ENCODE data around the gene TRDN.
"Not testable (repeated sequence)": the region's sequence is repeated elsewhere in the genome, so short reads cannot be mapped to it uniquely, and the experiment has no call there.

Gene TRDN

GRCh38 chr6:123562677-123563076 lies 74.1 kb downstream of the TRDN start:
- DNase-seq (ENCODE audit: low read depth): no peak

- DNase-seq (ENCODE audit: low read depth): no peak
Measured at GRCh38 chr6:123562264-123562663, 74.5 kb downstream of the TRDN start.

GRCh38 chr6:123559816-123560215 lies 76.9 kb downstream of the TRDN start:
- DNase-seq (ENCODE audit: low read depth): not testable (repeated sequence)

GRCh38 chr6:123557474-123557873 lies 79.3 kb downstream of the TRDN start:
- not testable (repeated sequence) for DNase-seq (ENCODE audit: low read depth)

GRCh38 chr6:123551939-123552707 lies 84.6 kb downstream of the TRDN start:
- DNase-seq (ENCODE audit: low read depth): no peak

- DNase-seq (ENCODE audit: low read depth): no peak
Measured at GRCh38 chr6:123550052-123550617, 86.6 kb downstream of the TRDN start.

GRCh38 chr6:123549476-123549875 lies 87.3 kb downstream of the TRDN start:
- no peak for DNase-seq (ENCODE audit: low read depth)

GRCh38 chr6:123547216-123547978 lies 89.4 kb downstream of the TRDN start:
- no peak for DNase-seq (ENCODE audit: low read depth)

- DNase-seq (ENCODE audit: low read depth): no peak
Measured at GRCh38 chr6:123546537-123546936, 90.2 kb downstream of the TRDN start.

- DNase-seq (ENCODE audit: low read depth): no peak
Measured at GRCh38 chr6:123541462-123541861, 95.3 kb downstream of the TRDN start.

- no peak for DNase-seq (ENCODE audit: low read depth)
Measured at GRCh38 chr6:123533862-123534648, 102.7 kb downstream of the TRDN start.

- no peak for DNase-seq (ENCODE audit: low read depth)
Measured at GRCh38 chr6:123529843-123530242, 106.9 kb downstream of the TRDN start.

GRCh38 chr6:123529058-123529457 lies 107.7 kb downstream of the TRDN start:
- no peak for DNase-seq (ENCODE audit: low read depth)

GRCh38 chr6:123527406-123527805 lies 109.3 kb downstream of the TRDN start:
- no peak for DNase-seq (ENCODE audit: low read depth)

GRCh38 chr6:123526128-123526527 lies 110.6 kb downstream of the TRDN start:
- no peak for DNase-seq (ENCODE audit: low read depth)

GRCh38 chr6:123524781-123525180 lies 112.0 kb downstream of the TRDN start:
- no peak for DNase-seq (ENCODE audit: low read depth)

- no peak for DNase-seq (ENCODE audit: low read depth)
Measured at GRCh38 chr6:123520217-123520616, 116.5 kb downstream of the TRDN start.

- DNase-seq (ENCODE audit: low read depth): no peak
Measured at GRCh38 chr6:123519189-123519505, 117.6 kb downstream of the TRDN start.

GRCh38 chr6:123518441-123519188 lies 118.1 kb downstream of the TRDN start:
- DNase-seq (ENCODE audit: low read depth): no peak

- DNase-seq (ENCODE audit: low read depth): no peak
Measured at GRCh38 chr6:123515715-123516114, 121.0 kb downstream of the TRDN start.

GRCh38 chr6:123509112-123509511 lies 127.6 kb downstream of the TRDN start:
- no peak for DNase-seq (ENCODE audit: low read depth)

GRCh38 chr6:123508290-123508689 lies 128.5 kb downstream of the TRDN start:
- DNase-seq (ENCODE audit: low read depth): no peak
